H1 (cell line): ENCODE data around the gene GRM5. TPM values are rescaled to one million over a fixed set of nuclear protein-coding genes. Genes with fewer than 3 reads are reported as not detected.

Source experiments
- BACH1 ChIP-seq: IDR thresholded peaks from 2 replicates; pipeline ENCODE4 v1.6.1; 2012; ENCODE audit warnings: low read length, improper control_type of control experiment
- GTF2F1 ChIP-seq: IDR thresholded peaks from 2 replicates; pipeline ENCODE4 v1.6.1; 2012; ENCODE audit warnings: low read depth, low read length, improper control_type of control experiment, borderline replicate concordance
- MAX ChIP-seq: IDR thresholded peaks from 2 replicates; pipeline ENCODE4 v1.6.1; 2012; ENCODE audit warnings: inconsistent platforms
- RBBP5 ChIP-seq: IDR thresholded peaks from 2 replicates; pipeline ENCODE4 v1.7.1; 2012; ENCODE audit warnings: low read depth, mild to moderate bottlenecking, inconsistent platforms, low read length, moderate library complexity, borderline replicate concordance
- polyA plus RNA-seq, 7 experiments: library from polyadenylated mRNA; depleted of rRNA in 3 of 7; stranded (reverse) in 5 of 7; unstranded in 2 of 7; fragments of >200 nt in 5 of 7; fragments of 200-250 nt in 2 of 7; gene quantifications; 1 replicate in 5 of 7; 2 replicates in 1 of 7; 4 replicates in 1 of 7; pipeline versions ENCODE4 v1.2.1 to v1.2.3, GENCODE V29; 2011 to 2013; ENCODE audit warnings: missing spikeins in 2 of 7, mixed read lengths in 2 of 7
- total RNA-seq: library from RNA; stranded (reverse); fragmentation: NEBNext Ultra II Directional; extraction: Animal tissue kit (Norgen Biotek cat#: 25700); gene quantifications from 2 replicates; pipeline ENCODE4 v1.2.1, GENCODE V29; 2021

Gene GRM5
- total and polyA plus RNA-seq, 2 of the 8 experiments (the other 6 are each of a cell fraction or from before 2014, with no cell fraction given) = 0.15 to 0.43 TPM

DNA sequence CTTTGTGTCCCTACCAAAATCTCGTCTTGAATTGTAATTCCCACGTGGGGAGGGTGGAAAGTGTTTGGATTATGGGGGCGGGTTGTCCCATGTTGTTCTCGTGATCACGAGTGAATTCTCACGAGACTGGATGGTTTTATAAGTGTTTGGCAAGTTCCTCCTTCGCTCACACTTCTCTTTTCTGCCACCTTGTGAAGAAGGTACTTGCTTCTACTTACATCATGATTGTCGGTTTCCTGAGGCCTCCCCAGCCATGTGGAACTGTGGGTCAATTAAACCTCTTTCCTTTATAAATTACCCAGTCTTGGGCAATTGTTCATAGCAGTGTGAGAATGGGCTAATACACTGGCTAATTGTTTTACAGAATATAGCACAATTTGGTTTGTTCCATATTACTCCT lies 326.3 kb downstream of the GRM5 start (continued):
- TF ChIP-seq RBBP5 = no peak
- TF ChIP-seq GTF2F1 = no peak
- TF ChIP-seq BACH1 = no peak
- TF ChIP-seq MAX = no peak
